IMR-90 (cell line): ENCODE results near the gene ST7. TPM values are rescaled to one million over a fixed set of nuclear protein-coding genes. Genes with fewer than 3 reads are reported as not detected.

Experiments used
- ATAC-seq: fragments of 200-7000 bp; cut with Tn5 transposase; 2 replicates; pipeline ENCODE4 v1.9.1; 2020; ENCODE audit warnings: low read depth, mild to moderate bottlenecking, moderate library complexity
- BruUV-seq: library from RNA; stranded (reverse); fragments of 400-500 nt; replicated peaks from 2 replicates; lab custom pipeline; 2021; lab: Mats Ljungman, UMichigan
- CTCF ChIA-PET: fragments of 300-600 bp; formaldehyde crosslinking; extraction: SDS; loops from one replicate; lab custom pipeline; 2021; ENCODE audit warnings: antibody characterized with exemption; lab: Yijun Ruan, JAX
- POLR2A ChIA-PET: fragments of 300-600 bp; sonication (Branson Sonifier 250); formaldehyde crosslinking; loops from one replicate; lab custom pipeline; 2022; ENCODE audit warnings: antibody characterized with exemption; ENCODE audit not compliant: unreplicated experiment; lab: Charles Lee
- DNase-seq: peaks from one replicate; pipeline ENCODE4 v3.0.0; 2013
- H2AFZ ChIP-seq: replicated peaks from 2 replicates; pipeline ENCODE3; 2013; ENCODE audit warnings: low read length, mild to moderate bottlenecking; ENCODE audit not compliant: poor library complexity
- H2AK5ac ChIP-seq: 2 replicates; pipeline ENCODE4 v1.6.1; 2013; ENCODE audit warnings: low read depth, low read length, inconsistent platforms
- H2AK9ac ChIP-seq: replicated peaks from 2 replicates; pipeline ENCODE3; 2013; ENCODE audit warnings: mild to moderate bottlenecking, low read depth, low read length, moderate library complexity; ENCODE audit not compliant: poor library complexity
- H2BK120ac ChIP-seq: 2 replicates; pipeline ENCODE4 v1.6.1; 2013; ENCODE audit warnings: low read depth, low read length, inconsistent platforms
- H2BK15ac ChIP-seq: 3 replicates; pipeline ENCODE4 v1.6.1; 2013; ENCODE audit warnings: low read depth, low read length, inconsistent platforms
- H2BK20ac ChIP-seq: 2 replicates; pipeline ENCODE4 v1.6.1; 2013; ENCODE audit warnings: low read depth, mild to moderate bottlenecking, inconsistent platforms, low read length, moderate library complexity
- H2BK5ac ChIP-seq: 2 replicates; pipeline ENCODE4 v1.6.1; 2013; ENCODE audit warnings: mild to moderate bottlenecking, low read depth, low read length, inconsistent platforms; ENCODE audit not compliant: poor library complexity, severe bottlenecking
- H3K14ac ChIP-seq: replicated peaks from 2 replicates; pipeline ENCODE4 v1.6.1; 2013; ENCODE audit warnings: low read depth, low read length, inconsistent platforms
- H3K18ac ChIP-seq: 2 replicates; pipeline ENCODE4 v1.6.1; 2013; ENCODE audit warnings: low read depth, low read length, control low read depth
- H3K23ac ChIP-seq: 2 replicates; pipeline ENCODE4 v1.6.1; 2013; ENCODE audit warnings: low read depth, low read length, inconsistent platforms
- H3K27ac ChIP-seq: 2 replicates; pipeline ENCODE4 v1.5.1; 2013; ENCODE audit warnings: mild to moderate bottlenecking, control low read depth, low read length; ENCODE audit not compliant: insufficient read depth
- H3K27me3 ChIP-seq: 2 replicates; pipeline ENCODE4 v1.6.1; 2013; ENCODE audit warnings: low read length; ENCODE audit not compliant: control insufficient read depth, insufficient read depth
- H3K36me3 ChIP-seq: 2 replicates; pipeline ENCODE4 v1.6.1; 2013; ENCODE audit warnings: low read length, mixed read lengths; ENCODE audit not compliant: control insufficient read depth, insufficient read depth
- H3K4ac ChIP-seq: 2 replicates; pipeline ENCODE4 v1.6.1; 2013; ENCODE audit warnings: low read depth, low read length, inconsistent platforms
- H3K4me1 ChIP-seq: 2 replicates; pipeline ENCODE4 v1.6.1; 2013; ENCODE audit warnings: low read length, mixed read lengths; ENCODE audit not compliant: control insufficient read depth, insufficient read depth
- H3K4me2 ChIP-seq: 2 replicates; pipeline ENCODE4 v1.6.1; 2013; ENCODE audit warnings: low read depth, mild to moderate bottlenecking, control low read depth, low read length, moderate library complexity
- H3K4me3 ChIP-seq: 2 replicates; pipeline ENCODE4 v1.5.1; 2013; ENCODE audit warnings: low read depth, mild to moderate bottlenecking, control low read depth, low read length, moderate library complexity; ENCODE audit not compliant: insufficient read depth
- H3K56ac ChIP-seq: 2 replicates; pipeline ENCODE4 v1.6.1; 2013; ENCODE audit warnings: low read length, inconsistent platforms; ENCODE audit not compliant: insufficient read depth; ENCODE audit errors: extremely low read depth
- H3K79me1 ChIP-seq, 2 experiments: 2 replicates each; pipeline ENCODE4 v1.6.1; 2013; ENCODE audit warnings: low read length in 2 of 2, inconsistent platforms in 1 of 2, low read depth in 1 of 2
- H3K9ac ChIP-seq: 2 replicates; pipeline ENCODE4 v1.6.1; 2013; ENCODE audit warnings: low read depth, low read length, control low read depth
- H3K9me1 ChIP-seq: 2 replicates; pipeline ENCODE4 v1.6.1; 2013; ENCODE audit warnings: low read length, inconsistent platforms; ENCODE audit not compliant: insufficient read depth
- H3K9me3 ChIP-seq: 2 replicates; pipeline ENCODE4 v1.6.1; 2013; ENCODE audit warnings: low read length; ENCODE audit not compliant: control insufficient read depth, insufficient read depth
- H4K20me1 ChIP-seq: 2 replicates; pipeline ENCODE4 v1.6.1; 2013; ENCODE audit warnings: low read length, inconsistent platforms; ENCODE audit not compliant: insufficient read depth
- H4K5ac ChIP-seq: 2 replicates; pipeline ENCODE4 v1.6.1; 2013; ENCODE audit warnings: mild to moderate bottlenecking, low read depth, low read length, control low read depth
- H4K8ac ChIP-seq, 2 experiments: 2 replicates each; pipeline ENCODE4 v1.6.1; 2013; ENCODE audit warnings: low read depth in 2 of 2, low read length in 2 of 2, control low read depth in 1 of 2, inconsistent platforms in 1 of 2
- H4K91ac ChIP-seq: 2 replicates; pipeline ENCODE4 v1.6.1; 2013; ENCODE audit warnings: low read depth, low read length, inconsistent platforms; ENCODE audit not compliant: insufficient read depth
- BHLHE40 ChIP-seq: fragments of 150-350 bp; IDR thresholded peaks from 2 replicates; pipeline ENCODE4 v1.6.1; 2016; ENCODE audit warnings: mild to moderate bottlenecking, low read depth, low read length
- CEBPB ChIP-seq: IDR thresholded peaks from 2 replicates; pipeline ENCODE4 v1.6.1; 2012; ENCODE audit warnings: low read depth, low read length, improper control_type of control experiment
- CHD1 ChIP-seq: IDR thresholded peaks from 2 replicates; pipeline ENCODE4 v1.6.1; 2012; ENCODE audit warnings: low read depth, low read length, improper control_type of control experiment
- CTCF ChIP-seq: conservative IDR thresholded peaks from 2 replicates; pipeline ENCODE4 v1.5.1; 2012; ENCODE audit warnings: mild to moderate bottlenecking, low read depth, low read length, improper control_type of control experiment
- FOS ChIP-seq: fragments of 150-350 bp; IDR thresholded peaks from 2 replicates; pipeline ENCODE4 v1.6.1; 2016; ENCODE audit warnings: low read depth, low read length
- MAFK ChIP-seq: IDR thresholded peaks from 2 replicates; pipeline ENCODE4 v1.6.1; 2012; ENCODE audit warnings: low read depth, low read length, improper control_type of control experiment
- MAZ ChIP-seq: IDR thresholded peaks from 2 replicates; pipeline ENCODE4 v1.6.1; 2012; ENCODE audit warnings: low read depth, mild to moderate bottlenecking, low read length, improper control_type of control experiment, moderate library complexity, borderline replicate concordance
- MXI1 ChIP-seq: IDR thresholded peaks from 2 replicates; pipeline ENCODE4 v1.6.1; 2012; ENCODE audit warnings: low read depth, mild to moderate bottlenecking, low read length, moderate library complexity, borderline replicate concordance
- NFE2L2 ChIP-seq: fragments of 150-350 bp; IDR thresholded peaks from 2 replicates; pipeline ENCODE4 v1.6.1; 2016; ENCODE audit warnings: low read depth, mild to moderate bottlenecking, low read length
- POLR2A ChIP-seq: IDR thresholded peaks from 2 replicates; pipeline ENCODE4 v1.6.1; 2012; ENCODE audit warnings: mild to moderate bottlenecking, low read depth, low read length
- RAD21 ChIP-seq: IDR thresholded peaks from 2 replicates; pipeline ENCODE4 v1.6.1; 2012; ENCODE audit warnings: low read length, improper control_type of control experiment
- RCOR1 ChIP-seq: IDR thresholded peaks from 2 replicates; pipeline ENCODE4 v1.6.1; 2012; ENCODE audit warnings: mild to moderate bottlenecking, low read length, improper control_type of control experiment; ENCODE audit not compliant: insufficient replicate concordance
- RFX5 ChIP-seq: IDR thresholded peaks from 2 replicates; pipeline ENCODE4 v1.8.0; 2012; ENCODE audit warnings: low read depth, mild to moderate bottlenecking, low read length, moderate library complexity
- SMC3 ChIP-seq: fragments of 150-350 bp; IDR thresholded peaks from 2 replicates; pipeline ENCODE4 v1.6.1; 2016; ENCODE audit warnings: low read depth, mild to moderate bottlenecking, antibody characterized with exemption, low read length, moderate library complexity
- dilution Hi-C: fragments of 300-500 bp; cut with HindIII; formaldehyde crosslinking; loops from one replicate; pipeline ENCODE4 v1.14.3; 2018; ENCODE audit warnings: low sequenced_read_pairs; ENCODE audit not compliant: unreplicated experiment
- in situ Hi-C: fragments of 300-500 bp; cut with MboI; formaldehyde crosslinking; loops from 3 replicates; pipeline ENCODE4 v1.14.3; 2019; ENCODE audit warnings: low sequenced_read_pairs, inconsistent platforms, mixed read lengths
- intact Hi-C: fragments of 100-400 bp; cut with micrococcal nuclease; formaldehyde crosslinking; loops from 2 replicates; pipeline ENCODE4 v1.10.0; 2022
- polyA plus RNA-seq, 3 experiments: library from polyadenylated mRNA; depleted of rRNA; stranded (reverse); fragments of >200 nt; gene quantifications; 2 replicates each; pipeline ENCODE4 v1.2.3, GENCODE V29; 2012; ENCODE audit warnings: low replicate concordance in 1 of 3
- total RNA-seq: library from RNA; depleted of rRNA; stranded (reverse); fragments of >200 nt; gene quantifications from 2 replicates; pipeline ENCODE4 v1.2.3, GENCODE V29; 2012
- TF ChIP-seq, protein P1 (sequence below): fragments of 150-350 bp; IDR thresholded peaks from 2 replicates; pipeline ENCODE4 v1.6.1; 2016; ENCODE audit warnings: low read depth, mild to moderate bottlenecking, low read length, moderate library complexity, borderline replicate concordance
- TF ChIP-seq, protein P2 (sequence below): fragments of 150-350 bp; IDR thresholded peaks from 2 replicates; pipeline ENCODE4 v1.6.1; 2017; ENCODE audit warnings: mild to moderate bottlenecking, antibody characterized with exemption, low read length, low read depth

ST7 gene
- total and polyA plus RNA-seq, 2 of the 4 experiments (the other 2 are of a cell fraction), result 18.6 to 26.0 TPM

DNA sequence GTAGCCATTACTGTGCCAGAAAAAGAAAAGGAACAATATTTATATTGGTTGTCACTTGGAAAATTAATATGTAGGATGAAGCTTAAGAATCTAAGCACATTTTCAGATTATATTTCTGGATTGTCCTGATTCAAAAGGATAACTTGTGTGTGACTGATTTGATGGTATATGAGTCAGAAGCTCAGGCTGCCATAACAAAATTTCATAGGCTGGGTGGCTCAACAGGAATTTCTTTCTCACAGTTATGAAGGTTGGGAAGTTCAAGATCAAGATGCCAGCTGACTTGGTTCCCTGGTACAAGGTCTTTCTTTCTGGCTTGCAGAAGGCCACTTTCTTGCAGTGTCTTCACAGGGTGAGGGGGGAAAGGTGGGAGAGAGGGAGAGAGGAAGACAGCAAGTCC, 108.5 kb downstream of the ST7 start:
- Histone ChIP-seq H3K4me3 (no peak overlapping the region), H3K79me1 (peaks cover 12 to 29% of the 10 kb centered on the region in 2 experiments), H2AK9ac (peak overlapping the region; percentile 94), H2BK15ac (0 out of 3 replicates have a peak overlapping the region, but pooled peaks have one; percentile 64), H3K27me3 (no peaks in the 10 kb centered on the region), H2AK5ac (peak overlapping the region; percentile 86; the same call in 1 of the 2 replicates), H2BK5ac (peak overlapping the region; percentile 98), H3K36me3 (no peaks in the 10 kb centered on the region), H3K23ac (peak overlapping the region; percentile 67; the same call in 1 of the 2 replicates), H3K4me1 (peaks cover 7% of the 10 kb centered on the region), H3K27ac (peak overlapping the region; percentile 62), H3K9me3 (no peaks in the 10 kb centered on the region), H3K56ac (0 out of 2 replicates have a peak overlapping the region, but pooled peaks have one; percentile 19), H3K14ac (peak overlapping the region; percentile 71; the same call in 1 of the 2 replicates), H4K5ac (no peak overlapping the region; the same call in 1 of the 2 replicates), H3K4me2 (peak overlapping the region; percentile 45; the same call in 1 of the 2 replicates), H3K18ac (peak overlapping the region; percentile 10; the same call in 1 of the 2 replicates), H4K91ac (peak overlapping the region; percentile 63), H4K20me1 (no peaks in the 10 kb centered on the region), H2BK120ac (peak overlapping the region; percentile 72), H3K9ac (no peak overlapping the region), H3K9me1 (peaks cover 6% of the 10 kb centered on the region; the same call in 1 of the 2 replicates), H4K8ac (peak overlapping the region in 1 of 2 experiments; percentile 90; a peak in 2 of 4 replicates), H2AFZ (peak overlapping the region; percentile 47), H3K4ac (peak overlapping the region; percentile 84), H2BK20ac (peak overlapping the region; percentile 75; the same call in 1 of the 2 replicates)
- intact Hi-C loops (loop anchor here (2.0 to 5.0 kb wide), 3 partner anchors 13 to 39 kb away; no protein-coding TSS in a partner anchor), in situ Hi-C loops (no loop called here), dilution Hi-C loops (no loop called here)
- DNase-seq (peak; percentile 80), ATAC-seq (peak; percentile 75)
- ChIA-PET POLR2A (no interaction called here), CTCF (no interaction called here)
- no TSS peak for BruUV-seq
- TF ChIP-seq SMC3 (no peak), POLR2A (no peak), RCOR1 (no peak), FOS (no peak), CTCF (no peak), MXI1 (no peak), NFE2L2 (no peak), RFX5 (no peak), BHLHE40 (no peak), CHD1 (no peak), RAD21 (no peak), CEBPB (no peak), MAFK (no peak), MAZ (no peak)
- TF ChIP-seq, protein P1, sequence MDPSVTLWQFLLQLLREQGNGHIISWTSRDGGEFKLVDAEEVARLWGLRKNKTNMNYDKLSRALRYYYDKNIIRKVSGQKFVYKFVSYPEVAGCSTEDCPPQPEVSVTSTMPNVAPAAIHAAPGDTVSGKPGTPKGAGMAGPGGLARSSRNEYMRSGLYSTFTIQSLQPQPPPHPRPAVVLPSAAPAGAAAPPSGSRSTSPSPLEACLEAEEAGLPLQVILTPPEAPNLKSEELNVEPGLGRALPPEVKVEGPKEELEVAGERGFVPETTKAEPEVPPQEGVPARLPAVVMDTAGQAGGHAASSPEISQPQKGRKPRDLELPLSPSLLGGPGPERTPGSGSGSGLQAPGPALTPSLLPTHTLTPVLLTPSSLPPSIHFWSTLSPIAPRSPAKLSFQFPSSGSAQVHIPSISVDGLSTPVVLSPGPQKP, result no peak
- TF ChIP-seq, protein P2, sequence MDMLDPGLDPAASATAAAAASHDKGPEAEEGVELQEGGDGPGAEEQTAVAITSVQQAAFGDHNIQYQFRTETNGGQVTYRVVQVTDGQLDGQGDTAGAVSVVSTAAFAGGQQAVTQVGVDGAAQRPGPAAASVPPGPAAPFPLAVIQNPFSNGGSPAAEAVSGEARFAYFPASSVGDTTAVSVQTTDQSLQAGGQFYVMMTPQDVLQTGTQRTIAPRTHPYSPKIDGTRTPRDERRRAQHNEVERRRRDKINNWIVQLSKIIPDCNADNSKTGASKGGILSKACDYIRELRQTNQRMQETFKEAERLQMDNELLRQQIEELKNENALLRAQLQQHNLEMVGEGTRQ, result no peak
